Measurements from ENCODE around the gene TXNDC11.

The TXNDC11 gene

DNA sequence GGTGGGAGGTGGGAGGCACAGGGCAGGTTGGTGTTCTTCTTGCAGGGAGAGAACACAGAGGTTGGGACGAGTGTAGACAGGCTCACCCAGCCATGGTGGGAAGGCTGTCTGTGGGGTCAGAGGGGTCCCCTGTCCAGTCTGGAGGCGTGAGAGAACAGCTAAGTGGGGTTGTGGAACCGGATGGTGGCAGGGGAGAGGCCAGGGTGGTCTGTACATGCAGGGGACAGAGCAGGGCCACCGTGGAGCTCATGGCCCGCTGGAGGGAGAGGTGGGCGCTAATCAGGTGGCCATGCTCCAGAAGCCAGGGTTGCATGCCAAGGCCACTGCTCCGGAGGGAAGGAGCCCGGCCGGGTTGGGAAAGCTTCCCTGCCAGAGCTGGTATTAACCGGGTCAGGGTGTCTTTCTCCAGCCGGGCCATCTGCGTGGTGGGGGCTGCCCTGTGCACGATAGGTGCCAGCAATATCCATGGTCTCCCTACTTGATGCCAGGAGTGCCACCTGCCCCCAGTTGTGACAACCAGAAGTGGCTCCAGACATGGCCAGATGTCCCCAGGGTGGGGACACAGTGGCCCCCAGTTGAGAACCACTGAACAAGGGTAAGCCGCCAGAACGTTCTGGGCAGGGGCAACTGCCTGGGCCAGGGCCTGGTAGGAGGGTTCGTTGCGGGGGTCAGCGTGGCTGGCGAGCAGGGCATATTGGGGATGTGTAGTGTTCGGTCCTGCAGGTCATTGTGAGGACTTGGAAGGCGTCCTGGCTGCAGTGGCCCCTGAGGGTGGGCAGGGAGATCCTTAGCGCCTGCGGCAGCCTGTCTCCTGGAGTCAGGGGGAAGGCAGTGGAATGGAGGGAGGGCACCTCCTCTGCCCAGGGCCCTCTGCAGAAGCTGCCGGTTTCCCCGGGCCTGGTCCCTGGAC lies 69.3 kb downstream of the TXNDC11 start:
- DNase-seq = no peak

DNA sequence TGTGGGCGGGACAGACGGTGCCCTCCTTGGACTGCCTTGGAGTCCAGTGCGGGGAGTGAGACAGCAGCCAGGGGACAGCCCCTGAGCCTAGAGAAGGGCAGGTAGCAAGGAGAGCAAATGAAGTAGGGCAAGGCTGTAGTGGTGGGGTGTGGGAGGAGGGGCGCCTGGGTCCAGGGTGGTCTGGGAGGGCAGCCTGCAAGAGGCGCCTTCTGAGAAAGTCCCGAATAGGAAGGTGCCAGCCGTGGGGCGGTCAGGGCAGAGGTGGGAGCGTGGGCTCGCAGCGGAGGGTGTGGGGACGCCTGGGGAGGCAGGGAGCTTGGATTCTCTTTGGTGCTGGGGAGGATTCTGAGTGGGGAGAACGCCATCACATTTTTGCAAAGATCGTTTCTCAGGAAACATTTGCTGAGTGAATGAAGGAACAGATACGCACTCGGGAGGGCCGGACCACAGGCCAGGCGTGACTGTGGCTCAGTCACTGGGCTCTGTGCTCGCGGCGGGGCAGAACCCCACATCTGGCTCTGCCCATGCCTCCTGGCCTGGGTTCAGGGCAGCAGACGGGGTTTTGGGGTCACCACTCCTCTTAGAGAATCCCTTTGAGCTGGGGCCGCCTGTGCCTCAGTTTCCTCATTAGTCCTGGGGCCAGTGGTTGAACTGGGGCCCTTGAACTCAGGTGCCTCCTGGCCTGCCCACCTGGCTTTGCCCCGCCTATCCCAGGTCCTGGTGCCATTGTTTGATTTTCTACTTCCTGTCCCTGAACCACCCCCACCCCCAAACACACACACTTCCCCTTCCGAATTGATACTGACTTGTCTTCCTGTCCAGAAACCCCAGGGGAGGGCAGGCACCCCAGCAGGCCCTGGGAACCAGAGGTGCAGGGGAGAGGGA lies 70.2 kb downstream of the TXNDC11 start:
- DNase-seq = no peak

- no peak for DNase-seq
Measured at GRCh38 chr16:11671676-11672075, 71.0 kb downstream of the TXNDC11 start.

- no peak for DNase-seq
Measured at GRCh38 chr16:11671271-11671670, 71.4 kb downstream of the TXNDC11 start.

DNA sequence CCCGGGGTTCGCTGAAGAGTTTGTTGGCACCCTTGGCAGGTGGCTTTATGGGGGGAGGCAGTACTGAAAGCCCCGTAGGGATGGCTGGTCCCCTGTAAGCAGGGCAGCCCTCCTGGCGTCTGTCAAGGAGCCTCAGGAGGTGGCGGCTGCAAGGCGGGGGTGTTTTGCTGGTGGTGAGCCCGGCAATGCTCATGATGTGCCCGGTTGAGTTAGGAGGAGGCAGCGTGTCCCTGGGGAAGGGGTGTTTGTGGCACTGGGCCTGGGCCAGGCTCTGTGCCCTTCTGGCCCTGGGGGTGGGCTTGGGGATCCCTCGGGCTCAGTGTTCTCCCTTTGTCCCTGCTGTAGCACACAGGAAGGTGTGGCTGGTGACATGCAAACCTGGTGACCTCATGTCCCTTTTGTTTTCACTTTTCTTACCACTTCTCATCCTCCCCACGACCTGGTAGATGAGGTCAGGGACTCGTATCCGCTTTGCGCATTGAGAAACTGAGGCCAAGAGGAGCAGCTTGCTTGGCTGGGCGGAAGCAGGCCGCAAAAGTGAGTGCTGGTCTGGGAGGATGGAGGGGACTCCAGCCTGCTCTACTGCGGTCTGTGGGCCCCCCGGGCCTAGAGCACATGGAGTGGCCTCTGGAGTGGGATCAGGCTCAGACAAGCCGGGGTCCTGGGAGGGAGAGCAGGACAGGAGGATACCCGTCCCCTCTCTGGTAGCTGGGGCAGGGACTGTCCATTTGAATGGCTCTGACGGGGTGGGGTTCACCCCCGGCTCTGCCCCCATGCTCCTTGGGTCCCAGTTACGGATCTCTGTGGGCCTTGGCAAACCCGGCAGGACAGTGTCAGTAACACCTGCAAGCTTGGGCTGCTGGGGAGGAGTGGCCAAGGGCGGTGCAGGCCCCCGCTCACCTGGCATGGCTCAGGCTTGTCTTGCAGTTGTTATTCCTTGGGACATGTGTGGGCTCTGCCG lies 72.2 kb downstream of the TXNDC11 start:
- no peak for DNase-seq

- no peak for DNase-seq
Measured at GRCh38 chr16:11669380-11670146, 73.1 kb downstream of the TXNDC11 start.

GRCh38 chr16:11668623-11669379 lies 73.9 kb downstream of the TXNDC11 start:
- no peak for DNase-seq

DNA sequence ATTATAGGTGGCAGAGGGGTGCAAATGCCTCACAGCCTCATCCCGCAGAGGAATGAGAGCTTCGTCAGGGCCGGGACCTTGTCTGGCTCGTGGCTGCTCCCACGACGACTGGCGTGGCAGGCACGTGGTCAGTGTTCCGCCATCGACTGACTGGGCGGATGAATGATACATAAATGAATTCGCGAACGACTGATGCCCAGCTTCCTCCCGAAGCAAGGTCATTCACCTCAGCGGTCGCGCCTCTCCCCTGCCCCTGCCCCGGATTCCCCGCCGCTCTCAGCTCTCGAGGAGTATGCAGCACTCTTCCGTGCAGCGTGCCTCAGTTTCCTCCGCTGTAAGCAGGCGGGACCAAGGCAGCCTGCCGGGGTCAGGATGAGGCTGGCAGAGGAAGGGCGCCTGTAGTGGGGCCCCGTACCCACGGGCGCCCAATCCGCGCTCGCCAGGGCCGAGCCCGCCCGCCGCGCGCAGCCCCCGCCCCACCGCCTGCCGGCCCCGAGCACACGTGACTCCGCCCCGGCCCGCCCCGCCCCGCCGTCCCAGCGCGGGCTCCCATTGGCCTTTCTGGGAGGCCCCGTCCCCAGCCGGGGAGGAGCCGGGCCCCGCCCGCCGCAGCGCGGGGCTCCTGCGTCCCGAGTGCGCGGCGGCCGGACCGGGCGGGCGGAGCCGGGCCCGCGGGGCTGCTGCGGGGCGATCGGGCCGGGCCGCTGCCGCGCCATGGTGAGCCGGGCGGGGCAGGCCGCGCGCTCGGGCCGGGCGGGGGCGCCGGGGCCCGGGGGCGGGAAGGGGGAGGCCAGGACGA lies 74.6 kb downstream of the TXNDC11 start, which contains the start of gene SNN:
Gene SNN, plus strand, starts transcription at position 632 of the 799 bp plus-strand sequence. CDS start 7,605 bp downstream, outside the sequence.
- DNase-seq = peak; percentile 58

DNA sequence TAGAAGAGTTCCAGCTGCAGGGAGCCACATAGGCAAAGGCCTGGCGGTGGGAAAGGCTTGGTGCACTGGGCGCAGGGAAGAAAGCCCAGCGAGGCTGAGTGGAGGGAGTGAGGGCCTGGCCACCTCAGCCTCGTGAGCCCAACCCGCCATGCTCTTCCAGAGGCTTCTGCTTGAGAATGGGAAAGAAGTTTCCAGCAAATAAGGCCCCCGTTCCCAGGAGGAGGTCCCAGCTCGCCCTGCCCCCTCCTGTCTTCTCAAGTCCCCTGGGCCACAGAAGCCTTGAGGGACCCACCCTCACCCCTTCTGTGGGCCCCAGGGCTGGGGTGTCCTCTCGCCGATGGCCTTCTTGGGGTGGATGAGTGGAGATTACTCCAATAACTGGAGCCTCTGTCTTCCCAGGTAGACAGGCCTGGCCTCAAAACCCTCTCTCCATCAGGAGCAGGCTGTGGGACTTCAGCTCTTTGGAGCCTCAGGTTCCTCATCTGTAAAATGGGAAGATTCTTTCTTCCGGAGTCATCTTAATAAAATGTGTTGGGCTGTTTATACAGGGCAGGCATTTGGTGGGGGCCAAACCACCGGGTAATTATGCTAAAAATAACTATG lies 75.3 kb downstream of the TXNDC11 start:
- no peak for DNase-seq

DNA sequence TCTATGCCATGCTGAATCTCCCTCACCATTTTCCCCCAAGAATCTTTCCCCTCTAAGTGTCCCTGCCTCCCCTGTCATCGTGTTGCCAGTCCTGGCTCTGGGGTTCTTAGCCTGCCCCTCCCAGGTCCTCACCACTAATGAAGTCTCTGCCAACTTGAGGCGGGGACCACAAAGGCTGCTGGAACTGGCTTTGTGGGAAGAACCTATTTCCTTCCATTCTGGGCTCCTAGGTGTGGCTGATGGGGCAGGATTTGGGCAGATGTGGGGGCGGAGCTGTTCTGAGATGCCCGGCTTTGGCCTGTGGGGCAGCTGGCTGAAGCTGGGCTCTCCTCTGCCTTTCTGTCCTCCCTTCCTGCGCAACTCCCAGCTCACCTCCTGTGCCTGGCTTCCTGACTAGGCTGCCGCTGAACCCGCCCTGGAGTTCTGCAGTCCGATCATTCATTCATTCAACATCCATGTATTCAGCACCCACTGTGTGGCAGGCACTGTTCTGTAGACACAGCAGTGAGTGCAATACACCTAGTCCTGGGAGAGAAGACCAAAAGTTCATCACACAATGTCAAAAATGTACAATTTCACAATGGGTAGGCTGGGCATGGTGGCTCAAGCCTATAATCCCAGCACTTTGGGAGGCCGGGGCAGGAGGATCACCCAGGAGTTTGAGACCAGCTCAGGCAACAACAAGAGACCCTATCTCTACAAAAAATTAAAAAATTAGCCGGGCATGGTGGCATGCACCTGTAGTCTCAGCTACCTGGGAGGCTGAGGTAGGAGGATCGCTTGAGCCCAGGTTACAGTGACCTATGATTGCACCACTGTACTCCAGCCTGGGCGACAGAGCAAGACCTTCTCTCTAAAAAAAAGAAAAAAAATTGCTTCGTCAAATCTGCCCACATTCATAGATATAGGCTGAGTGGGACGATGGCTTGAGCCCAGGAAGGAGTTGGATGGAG lies 76.3 kb downstream of the TXNDC11 start:
- DNase-seq = no peak

- no peak for DNase-seq
Measured at GRCh38 chr16:11665071-11665491, 77.6 kb downstream of the TXNDC11 start.

- DNase-seq = no peak
Measured at GRCh38 chr16:11662582-11662981, 80.1 kb downstream of the TXNDC11 start.

GRCh38 chr16:11660565-11660964 lies 82.1 kb downstream of the TXNDC11 start:
- DNase-seq = no peak

DNA sequence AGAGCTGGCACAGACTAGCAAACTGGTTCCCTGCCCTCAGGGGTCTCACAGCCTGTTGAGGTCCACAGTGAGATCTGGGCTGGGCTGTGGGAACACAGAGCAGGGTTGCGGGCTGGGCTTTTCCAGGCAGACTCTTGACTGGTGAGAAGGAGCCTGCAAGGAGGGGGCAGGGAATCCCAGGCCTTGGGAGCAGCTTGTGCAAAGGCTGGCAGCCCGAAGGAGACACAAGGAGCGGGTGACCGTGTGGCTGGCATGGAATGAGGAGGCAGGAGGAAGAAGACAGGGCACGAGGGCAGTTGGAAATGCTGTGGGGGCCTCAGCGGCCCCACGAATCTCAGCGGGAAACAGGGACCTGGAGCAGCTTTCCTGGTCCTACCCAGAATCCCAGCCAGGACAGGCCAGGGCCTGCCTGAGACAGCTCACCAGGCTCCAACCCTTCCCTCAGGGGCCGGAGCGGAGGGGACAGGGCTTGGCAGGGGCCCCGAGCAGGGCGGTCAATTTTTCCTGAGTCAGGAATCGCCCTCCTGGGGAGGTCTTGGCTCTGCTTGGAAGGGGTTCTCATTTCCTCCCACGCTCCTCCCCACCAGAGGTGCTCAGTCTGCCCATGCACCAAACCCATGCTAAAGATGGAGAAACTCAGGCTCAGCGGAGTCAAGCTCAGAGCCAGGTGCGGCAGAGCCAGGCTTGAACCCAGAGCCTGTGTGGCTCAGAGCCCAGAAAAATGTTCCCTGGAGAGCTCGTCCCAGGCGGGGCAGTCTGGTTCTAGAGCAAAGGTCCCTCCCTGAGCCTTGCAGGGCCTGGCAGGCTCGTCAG lies 83.6 kb downstream of the TXNDC11 start:
- no peak for DNase-seq

GRCh38 chr16:11657556-11657955 lies 85.1 kb downstream of the TXNDC11 start:
- no peak for DNase-seq

DNA sequence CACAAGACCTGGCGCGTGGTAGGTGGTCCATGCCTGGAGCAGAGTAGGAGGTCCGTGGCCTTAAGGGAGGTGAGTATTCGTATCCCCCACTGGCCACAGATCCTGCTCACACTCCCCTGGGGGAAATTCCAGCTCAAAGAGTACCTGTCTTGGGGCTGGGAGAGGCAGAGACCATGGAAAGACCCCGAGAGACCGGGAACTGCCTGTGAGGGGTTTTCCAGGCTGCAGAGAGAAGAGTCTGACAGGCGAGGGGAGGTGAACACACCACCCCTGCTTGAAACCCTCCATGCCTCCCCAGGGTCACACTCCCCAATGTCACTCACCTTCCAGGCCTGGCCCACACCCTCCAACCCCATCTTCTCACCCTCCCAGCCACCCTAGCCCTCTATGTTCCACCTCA lies 87.0 kb downstream of the TXNDC11 start:
- DNase-seq = no peak

GRCh38 chr16:11651796-11652195 lies 90.9 kb downstream of the TXNDC11 start:
- no peak for DNase-seq

All from NCI-H2227 treated with DMSO at 0.1 percent for 48 hours (cell line).